ENCODE measurements around the gene CXCL16.

- TF ChIP-seq CTCF (IDR thresholded peaks at IDR 0.05): no peak
- TF ChIP-seq EP300 (IDR thresholded peaks at IDR 0.05): no peak
- TF ChIP-seq POLR2A (IDR thresholded peaks at IDR 0.05): no peak
- no peak for TF ChIP-seq POLR2AphosphoS5 (IDR thresholded peaks at IDR 0.05)
Observed at GRCh38 chr17:4741544-4741943, 1.8 kb upstream of the CXCL16 start.
